ENCODE data around the gene CNTN6.

DNA sequence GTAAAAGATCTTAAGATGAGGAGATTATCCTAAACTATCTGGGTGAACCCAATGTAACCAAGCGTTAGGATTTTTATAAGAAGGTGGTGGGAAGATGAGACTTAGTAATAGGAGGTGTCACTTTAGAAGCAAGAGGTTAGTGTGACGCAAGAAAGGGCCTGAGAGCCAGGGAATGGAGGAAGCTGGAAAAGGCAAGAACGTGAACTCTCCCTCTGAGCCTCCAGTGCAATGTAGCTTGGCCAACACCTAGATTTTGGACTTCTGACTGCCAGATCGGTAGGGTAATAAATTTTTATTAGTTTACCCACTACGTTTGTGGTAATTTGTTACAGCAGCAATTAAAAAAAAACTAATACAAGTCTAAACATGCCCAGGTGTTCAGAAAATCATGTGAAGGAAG is 20.8 kb upstream of the CNTN6 start:
- no peak for TF ChIP-seq REST (IDR thresholded peaks at IDR 0.05; ENCODE audit: insufficient read depth in 1 of 2, low read depth in 2 of 2, low read length in 1 of 2)
- TF ChIP-seq, protein P1, sequence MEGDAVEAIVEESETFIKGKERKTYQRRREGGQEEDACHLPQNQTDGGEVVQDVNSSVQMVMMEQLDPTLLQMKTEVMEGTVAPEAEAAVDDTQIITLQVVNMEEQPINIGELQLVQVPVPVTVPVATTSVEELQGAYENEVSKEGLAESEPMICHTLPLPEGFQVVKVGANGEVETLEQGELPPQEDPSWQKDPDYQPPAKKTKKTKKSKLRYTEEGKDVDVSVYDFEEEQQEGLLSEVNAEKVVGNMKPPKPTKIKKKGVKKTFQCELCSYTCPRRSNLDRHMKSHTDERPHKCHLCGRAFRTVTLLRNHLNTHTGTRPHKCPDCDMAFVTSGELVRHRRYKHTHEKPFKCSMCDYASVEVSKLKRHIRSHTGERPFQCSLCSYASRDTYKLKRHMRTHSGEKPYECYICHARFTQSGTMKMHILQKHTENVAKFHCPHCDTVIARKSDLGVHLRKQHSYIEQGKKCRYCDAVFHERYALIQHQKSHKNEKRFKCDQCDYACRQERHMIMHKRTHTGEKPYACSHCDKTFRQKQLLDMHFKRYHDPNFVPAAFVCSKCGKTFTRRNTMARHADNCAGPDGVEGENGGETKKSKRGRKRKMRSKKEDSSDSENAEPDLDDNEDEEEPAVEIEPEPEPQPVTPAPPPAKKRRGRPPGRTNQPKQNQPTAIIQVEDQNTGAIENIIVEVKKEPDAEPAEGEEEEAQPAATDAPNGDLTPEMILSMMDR (IDR thresholded peaks at IDR 0.05), result no peak

Data from Panc1 (cell line).